ENCODE measurements around the gene AP3S2. TPM values are rescaled to one million over a fixed set of nuclear protein-coding genes. Genes with fewer than 3 reads are reported as not detected.

Gene AP3S2
- total RNA-seq, 1 experiment from 2014 or later, result 35.7 TPM

DNA sequence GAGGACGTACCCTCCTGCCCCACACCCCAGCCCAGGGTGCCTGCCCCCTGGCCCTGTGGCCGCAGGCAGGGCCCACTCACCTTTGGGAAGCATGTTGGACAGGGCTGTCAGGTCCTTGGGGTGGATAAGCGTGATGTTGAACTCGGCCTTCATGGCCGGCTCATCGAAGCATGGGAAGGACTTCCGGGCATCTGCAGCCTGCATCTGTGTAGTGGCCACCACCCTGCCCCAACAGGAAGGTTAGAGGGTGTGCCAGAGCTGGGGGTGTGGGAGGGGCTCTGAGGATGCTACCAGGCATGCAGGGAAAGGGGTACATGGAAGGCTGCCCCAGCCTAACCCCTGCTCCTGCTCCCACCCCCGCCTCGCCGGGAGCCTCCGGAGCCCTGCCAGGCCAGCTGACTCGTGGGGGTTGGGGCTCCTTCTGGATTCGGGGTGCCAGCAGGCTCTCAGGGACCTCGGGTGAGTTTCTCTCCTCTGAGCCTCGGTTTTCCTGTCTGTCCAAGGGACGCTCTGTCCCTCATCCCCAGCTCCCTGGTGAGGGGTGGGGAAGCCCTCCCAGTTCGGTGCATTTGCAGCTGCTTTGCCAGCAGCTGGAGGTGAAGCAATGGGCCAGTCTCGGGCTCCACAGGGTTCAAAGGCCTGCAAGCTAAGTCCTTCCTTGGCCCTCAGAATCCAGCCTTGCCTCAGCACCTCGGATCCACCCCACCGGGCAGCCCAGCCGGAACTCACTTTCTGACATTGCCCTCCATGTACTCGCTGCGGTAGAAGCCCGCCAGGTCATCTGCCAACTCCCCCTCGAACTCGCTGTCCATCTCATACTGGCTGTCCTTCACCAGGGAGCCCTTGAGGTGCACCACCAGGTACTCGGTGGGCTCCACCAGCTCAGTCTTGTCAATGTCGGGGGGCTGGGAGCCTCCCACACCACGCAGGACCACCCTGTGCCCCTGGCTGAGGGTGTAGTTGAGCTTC lies 88.3 kb downstream of the AP3S2 start (continued):
- TF ChIP-seq, protein P1, sequence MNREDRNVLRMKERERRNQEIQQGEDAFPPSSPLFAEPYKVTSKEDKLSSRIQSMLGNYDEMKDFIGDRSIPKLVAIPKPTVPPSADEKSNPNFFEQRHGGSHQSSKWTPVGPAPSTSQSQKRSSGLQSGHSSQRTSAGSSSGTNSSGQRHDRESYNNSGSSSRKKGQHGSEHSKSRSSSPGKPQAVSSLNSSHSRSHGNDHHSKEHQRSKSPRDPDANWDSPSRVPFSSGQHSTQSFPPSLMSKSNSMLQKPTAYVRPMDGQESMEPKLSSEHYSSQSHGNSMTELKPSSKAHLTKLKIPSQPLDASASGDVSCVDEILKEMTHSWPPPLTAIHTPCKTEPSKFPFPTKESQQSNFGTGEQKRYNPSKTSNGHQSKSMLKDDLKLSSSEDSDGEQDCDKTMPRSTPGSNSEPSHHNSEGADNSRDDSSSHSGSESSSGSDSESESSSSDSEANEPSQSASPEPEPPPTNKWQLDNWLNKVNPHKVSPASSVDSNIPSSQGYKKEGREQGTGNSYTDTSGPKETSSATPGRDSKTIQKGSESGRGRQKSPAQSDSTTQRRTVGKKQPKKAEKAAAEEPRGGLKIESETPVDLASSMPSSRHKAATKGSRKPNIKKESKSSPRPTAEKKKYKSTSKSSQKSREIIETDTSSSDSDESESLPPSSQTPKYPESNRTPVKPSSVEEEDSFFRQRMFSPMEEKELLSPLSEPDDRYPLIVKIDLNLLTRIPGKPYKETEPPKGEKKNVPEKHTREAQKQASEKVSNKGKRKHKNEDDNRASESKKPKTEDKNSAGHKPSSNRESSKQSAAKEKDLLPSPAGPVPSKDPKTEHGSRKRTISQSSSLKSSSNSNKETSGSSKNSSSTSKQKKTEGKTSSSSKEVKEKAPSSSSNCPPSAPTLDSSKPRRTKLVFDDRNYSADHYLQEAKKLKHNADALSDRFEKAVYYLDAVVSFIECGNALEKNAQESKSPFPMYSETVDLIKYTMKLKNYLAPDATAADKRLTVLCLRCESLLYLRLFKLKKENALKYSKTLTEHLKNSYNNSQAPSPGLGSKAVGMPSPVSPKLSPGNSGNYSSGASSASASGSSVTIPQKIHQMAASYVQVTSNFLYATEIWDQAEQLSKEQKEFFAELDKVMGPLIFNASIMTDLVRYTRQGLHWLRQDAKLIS (CRISPR knock-in tag; IDR thresholded peaks at IDR 0.05; ENCODE audit: borderline replicate concordance), result no peak
- TF ChIP-seq HMGA2 (CRISPR knock-in tag; IDR thresholded peaks at IDR 0.05), result no peak
- TF ChIP-seq, protein P2, sequence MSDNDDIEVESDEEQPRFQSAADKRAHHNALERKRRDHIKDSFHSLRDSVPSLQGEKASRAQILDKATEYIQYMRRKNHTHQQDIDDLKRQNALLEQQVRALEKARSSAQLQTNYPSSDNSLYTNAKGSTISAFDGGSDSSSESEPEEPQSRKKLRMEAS (CRISPR knock-in tag; IDR thresholded peaks at IDR 0.05), result no peak

DNA sequence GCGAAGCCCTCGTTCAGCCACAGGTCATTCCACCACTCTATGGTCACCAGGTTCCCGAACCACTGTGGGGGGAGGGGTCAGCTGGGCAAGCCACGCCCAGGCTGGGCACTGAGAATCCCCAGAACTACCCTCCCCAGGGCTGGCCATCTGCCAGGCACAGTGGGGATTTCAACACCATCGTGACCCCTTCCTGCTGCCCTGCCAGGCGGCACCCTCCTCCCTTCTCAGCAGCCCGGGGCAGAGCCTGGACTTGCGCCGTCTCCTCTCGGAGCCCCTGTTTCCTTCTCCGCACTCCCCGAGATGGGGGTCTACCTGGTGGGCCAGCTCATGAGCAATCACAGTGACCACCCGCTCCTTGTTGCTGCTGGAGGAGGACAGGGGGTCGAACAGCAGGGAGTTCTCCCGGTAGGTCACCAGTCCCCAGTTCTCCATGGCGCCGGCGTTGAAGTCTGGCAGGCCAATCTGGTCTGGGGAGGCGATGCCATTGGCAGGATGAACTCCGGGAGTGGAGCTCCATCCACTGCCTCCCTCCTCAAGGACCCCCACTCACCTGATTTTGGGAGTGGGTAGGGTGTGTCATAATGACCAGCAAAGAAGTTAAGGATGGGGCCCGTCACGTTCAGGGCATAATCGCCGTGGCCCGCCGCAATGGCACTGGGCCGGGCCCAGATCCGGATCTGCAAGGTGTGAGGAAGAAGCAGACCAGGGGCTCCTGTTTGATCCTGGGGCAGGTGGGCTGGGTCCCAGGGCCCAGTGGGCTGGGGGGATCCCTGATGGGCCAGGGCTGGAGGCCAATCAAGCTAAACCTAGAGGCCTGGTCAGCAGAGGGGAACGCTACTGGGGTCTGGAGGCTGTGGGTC lies 89.6 kb downstream of the AP3S2 start:
- CTCF ChIA-PET, result interaction anchor here (1.2 to 1.7 kb wide), 2 partner anchors 43 to 71 kb away, joined by 4 to 5 read pairs; no protein-coding TSS in a partner anchor
- no peaks in the 10 kb centered on the region for H3K9me3 Mint-ChIP-seq
- TF ChIP-seq, protein P3, sequence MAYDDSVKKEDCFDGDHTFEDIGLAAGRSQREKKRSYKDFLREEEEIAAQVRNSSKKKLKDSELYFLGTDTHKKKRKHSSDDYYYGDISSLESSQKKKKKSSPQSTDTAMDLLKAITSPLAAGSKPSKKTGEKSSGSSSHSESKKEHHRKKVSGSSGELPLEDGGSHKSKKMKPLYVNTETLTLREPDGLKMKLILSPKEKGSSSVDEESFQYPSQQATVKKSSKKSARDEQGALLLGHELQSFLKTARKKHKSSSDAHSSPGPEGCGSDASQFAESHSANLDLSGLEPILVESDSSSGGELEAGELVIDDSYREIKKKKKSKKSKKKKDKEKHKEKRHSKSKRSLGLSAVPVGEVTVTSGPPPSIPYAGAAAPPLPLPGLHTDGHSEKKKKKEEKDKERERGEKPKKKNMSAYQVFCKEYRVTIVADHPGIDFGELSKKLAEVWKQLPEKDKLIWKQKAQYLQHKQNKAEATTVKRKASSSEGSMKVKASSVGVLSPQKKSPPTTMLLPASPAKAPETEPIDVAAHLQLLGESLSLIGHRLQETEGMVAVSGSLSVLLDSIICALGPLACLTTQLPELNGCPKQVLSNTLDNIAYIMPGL (CRISPR knock-in tag; IDR thresholded peaks at IDR 0.05), result no peak
- TF ChIP-seq NFYB (CRISPR knock-in tag; conservative IDR thresholded peaks at IDR 0.05; ENCODE audit: low read depth) (no peak), ZNF396 (CRISPR knock-in tag; IDR thresholded peaks at IDR 0.05; ENCODE audit: borderline replicate concordance) (no peak)
- TF ChIP-seq, protein P4, sequence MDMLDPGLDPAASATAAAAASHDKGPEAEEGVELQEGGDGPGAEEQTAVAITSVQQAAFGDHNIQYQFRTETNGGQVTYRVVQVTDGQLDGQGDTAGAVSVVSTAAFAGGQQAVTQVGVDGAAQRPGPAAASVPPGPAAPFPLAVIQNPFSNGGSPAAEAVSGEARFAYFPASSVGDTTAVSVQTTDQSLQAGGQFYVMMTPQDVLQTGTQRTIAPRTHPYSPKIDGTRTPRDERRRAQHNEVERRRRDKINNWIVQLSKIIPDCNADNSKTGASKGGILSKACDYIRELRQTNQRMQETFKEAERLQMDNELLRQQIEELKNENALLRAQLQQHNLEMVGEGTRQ (CRISPR knock-in tag; IDR thresholded peaks at IDR 0.05), result no peak
- TF ChIP-seq, protein P5, sequence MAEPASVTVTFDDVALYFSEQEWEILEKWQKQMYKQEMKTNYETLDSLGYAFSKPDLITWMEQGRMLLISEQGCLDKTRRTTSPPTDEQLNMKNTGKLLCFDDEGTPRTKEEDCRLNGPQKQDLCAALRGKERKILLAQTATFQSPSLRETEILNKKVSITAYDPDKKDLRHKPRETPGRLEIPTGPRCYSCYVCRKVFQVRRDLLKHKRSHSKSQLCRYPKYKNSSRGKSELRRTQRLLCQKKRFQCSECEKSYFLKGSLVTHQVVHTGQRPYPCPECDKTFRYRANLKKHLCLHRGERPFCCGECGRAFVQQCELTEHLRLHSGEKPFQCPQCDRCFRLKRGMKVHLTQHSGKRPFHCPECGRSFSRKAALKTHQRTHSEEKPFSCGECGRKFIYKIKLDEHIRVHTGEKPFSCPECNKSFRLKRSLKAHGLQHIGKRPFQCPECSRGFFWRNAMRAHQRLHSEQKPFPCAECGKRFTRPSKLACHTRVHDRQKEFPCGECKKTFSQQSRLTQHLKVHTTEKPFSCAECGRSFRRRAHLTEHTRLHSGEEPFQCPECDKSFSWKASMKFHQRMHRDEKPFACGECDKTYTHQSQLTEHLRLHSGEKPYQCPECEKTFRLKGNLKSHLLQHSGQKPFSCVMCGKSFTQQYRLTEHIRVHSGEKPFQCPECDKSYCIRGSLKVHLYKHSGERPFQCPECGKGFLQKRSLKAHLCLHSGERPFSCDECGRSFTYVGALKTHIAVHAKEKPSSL (CRISPR knock-in tag; conservative IDR thresholded peaks at IDR 0.05), result no peak
- ATAC-seq, result no peak
- no peak overlapping the region for H3K4me3 Mint-ChIP-seq
- no peaks in the 10 kb centered on the region for H3K27me3 Mint-ChIP-seq (ENCODE audit: low read depth)
- POLR2A ChIA-PET, result no interaction called here
- H3K36me3 Mint-ChIP-seq, result no peaks in the 10 kb centered on the region
- DNase-seq (ENCODE audit: low spot score), result no peak
- no peak overlapping the region for H3K27ac Mint-ChIP-seq
- H3K4me1 Mint-ChIP-seq, result peaks cover 13% of the 10 kb centered on the region
